HG03575 (cell line): ENCODE results near the gene KIAA1586.
"Not testable (repeated sequence)": the region's sequence is repeated elsewhere in the genome, so short reads cannot be mapped to it uniquely, and the experiment has no call there.

Experiments used
- ATAC-seq: cut with Tn5 transposase; IDR thresholded peaks from one replicate; pipeline ENCODE4 v1.9.1; 2021; ENCODE audit not compliant: unreplicated experiment, insufficient number of reproducible peaks, low FRiP score; ENCODE audit errors: extremely low read depth

KIAA1586 gene

DNA sequence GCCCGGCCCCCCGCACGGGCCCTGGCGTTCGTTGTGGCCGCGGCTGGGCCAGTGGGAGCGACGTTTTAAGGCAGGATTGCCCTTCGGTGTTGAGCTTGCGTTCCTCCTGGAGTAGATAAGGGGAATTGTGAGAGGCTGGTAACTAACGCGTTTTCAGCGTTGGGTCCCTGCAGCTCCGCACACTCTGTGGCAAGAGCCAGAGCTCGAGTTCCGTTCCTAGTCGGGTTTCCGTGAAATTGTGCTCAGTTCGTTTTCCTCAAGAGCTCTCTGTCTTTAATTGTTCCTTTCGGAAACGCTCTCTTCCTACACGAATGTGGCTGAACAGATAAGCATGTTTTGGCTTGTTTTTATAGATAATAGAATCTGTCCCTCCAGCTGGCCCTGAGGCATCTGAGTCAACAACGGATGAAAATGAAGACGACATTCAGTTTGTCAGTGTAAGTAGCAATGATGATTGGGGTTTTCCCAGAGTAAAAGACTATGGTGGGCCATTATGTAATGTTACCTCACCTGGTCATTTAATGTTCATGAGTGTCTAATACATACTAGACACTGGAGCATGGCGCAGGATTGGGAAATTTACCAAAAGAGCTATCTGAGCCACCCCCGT is 44.1 kb downstream of the KIAA1586 start:
- not testable (repeated sequence) for ATAC-seq

DNA sequence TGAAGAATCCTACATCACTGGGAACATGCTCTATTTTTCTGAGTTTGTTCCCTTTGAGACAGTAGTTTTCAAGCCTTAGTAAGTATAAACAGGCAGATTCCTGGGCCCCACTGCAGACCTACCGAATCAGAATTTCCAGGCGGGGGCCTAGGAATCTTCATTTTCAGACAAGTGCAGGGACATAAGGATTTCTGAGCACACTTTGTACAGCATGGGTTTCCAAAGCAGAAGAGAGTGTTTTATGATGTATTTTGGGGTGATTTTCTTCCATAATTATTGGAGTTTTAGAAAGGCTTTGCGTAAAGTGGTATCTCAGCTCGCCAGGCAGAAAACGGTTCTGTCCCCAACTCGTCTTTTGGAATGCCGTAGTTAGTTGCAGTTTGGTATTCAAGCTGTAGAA is 44.9 kb downstream of the KIAA1586 start:
- ATAC-seq = not testable (repeated sequence)

DNA sequence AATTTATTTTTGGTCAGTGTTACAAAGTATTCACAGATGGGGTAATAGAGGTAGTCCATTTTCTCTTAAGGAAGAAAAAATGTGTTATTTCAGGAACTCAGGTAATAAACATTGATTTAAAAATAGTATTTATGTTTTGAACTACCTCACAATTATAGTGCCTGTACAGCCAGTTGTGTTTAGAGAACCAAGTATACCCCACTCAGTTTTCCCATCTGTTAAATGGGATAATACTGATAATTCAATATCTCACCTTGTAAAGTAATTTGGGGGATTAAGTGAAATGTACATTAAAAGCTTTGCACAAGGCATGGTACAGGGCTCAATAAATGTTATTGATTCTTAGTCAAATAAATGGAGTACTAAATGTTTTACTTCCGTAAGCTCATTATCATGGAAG is 48.2 kb downstream of the KIAA1586 start:
- no peak for ATAC-seq

DNA sequence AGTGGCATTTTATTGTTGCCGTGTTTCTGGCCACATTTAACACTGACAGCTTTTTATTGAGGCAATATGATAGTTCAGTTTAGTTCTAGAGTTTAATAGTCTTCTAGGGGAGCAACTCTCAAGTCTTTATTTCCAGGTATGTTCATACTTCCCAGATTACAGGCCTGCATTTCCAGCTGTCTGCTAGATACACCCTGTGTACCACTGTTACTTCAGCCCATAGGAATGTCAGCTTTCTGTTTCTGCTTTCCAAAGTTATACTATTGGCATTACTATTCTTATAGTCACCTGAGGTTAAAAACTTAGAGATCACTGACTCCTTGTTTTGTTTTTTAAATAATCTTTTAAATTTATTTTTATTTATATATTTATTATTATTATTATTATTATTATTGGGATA is 51.1 kb downstream of the KIAA1586 start:
- no peak for ATAC-seq

DNA sequence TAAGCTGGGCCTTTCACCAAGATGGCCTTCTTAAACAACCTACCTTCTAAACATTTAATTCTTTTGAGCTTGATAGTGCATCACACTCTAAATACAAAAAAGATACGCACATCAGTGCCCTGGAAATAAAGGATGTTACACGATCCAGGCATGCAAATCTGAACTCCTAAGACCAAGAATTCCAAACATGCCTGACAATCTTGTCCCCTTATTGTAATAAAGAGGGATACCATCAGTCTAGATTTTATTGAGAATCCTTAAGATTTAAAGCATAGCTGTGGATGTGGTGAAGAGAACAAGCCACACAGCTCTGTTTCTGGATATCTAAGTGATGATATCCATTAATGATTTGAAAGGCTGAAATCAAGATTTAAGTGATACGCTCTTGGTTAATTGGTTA is 56.5 kb downstream of the KIAA1586 start:
- no peak for ATAC-seq

DNA sequence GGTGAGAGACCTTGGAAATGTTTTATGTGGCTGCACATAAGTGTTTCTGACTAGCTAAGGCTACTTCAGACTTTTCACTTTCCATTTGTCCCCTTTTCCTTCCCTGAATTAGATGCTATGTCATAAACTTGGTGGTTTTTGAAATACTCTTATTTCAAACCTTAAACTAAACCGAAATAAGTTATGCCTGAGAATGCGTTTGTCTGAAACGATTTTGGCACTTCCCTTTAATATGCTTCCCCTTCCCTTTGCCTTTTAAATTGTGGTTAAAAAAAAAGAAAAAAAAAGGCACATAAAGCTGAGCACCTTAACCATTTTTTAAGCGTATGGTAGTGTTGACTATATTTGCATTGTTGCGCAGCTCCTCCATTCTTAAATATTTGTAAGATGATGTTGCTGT is 57.8 kb downstream of the KIAA1586 start:
- no peak for ATAC-seq
